HG03108 (cell line): Measurements from ENCODE around the gene ATP9A.
"Not testable (repeated sequence)": the region's sequence is repeated elsewhere in the genome, so short reads cannot be mapped to it uniquely, and the experiment has no call there.

Experiments used
- ATAC-seq: cut with Tn5 transposase; IDR thresholded peaks from one replicate; pipeline ENCODE4 v1.9.1; 2021; ENCODE audit warnings: moderate library complexity; ENCODE audit not compliant: unreplicated experiment

The ATP9A gene

GRCh38 chr20:51695574-51696303, 72.5 kb downstream of the ATP9A start:
- no peak for ATAC-seq

GRCh38 chr20:51692806-51693400, 75.3 kb downstream of the ATP9A start:
- ATAC-seq = no peak

GRCh38 chr20:51691703-51692102, 76.5 kb downstream of the ATP9A start:
- no peak for ATAC-seq

GRCh38 chr20:51688600-51689244, 79.5 kb downstream of the ATP9A start:
- no peak for ATAC-seq

- ATAC-seq = no peak
These were observed 80.6 kb downstream of the ATP9A start for GRCh38 chr20:51687630-51688029.

GRCh38 chr20:51687108-51687507, 81.1 kb downstream of the ATP9A start:
- ATAC-seq = no peak

GRCh38 chr20:51685494-51685893, 82.7 kb downstream of the ATP9A start:
- not testable (repeated sequence) for ATAC-seq

GRCh38 chr20:51680067-51680749, 88.0 kb downstream of the ATP9A start:
- no peak for ATAC-seq

- no peak for ATAC-seq
These were observed 88.8 kb downstream of the ATP9A start for GRCh38 chr20:51679254-51679921.

- ATAC-seq = no peak
These were observed 90.0 kb downstream of the ATP9A start for GRCh38 chr20:51678026-51678697.

- no peak for ATAC-seq
These were observed 99.2 kb downstream of the ATP9A start for GRCh38 chr20:51668947-51669346.

GRCh38 chr20:51668515-51668914, 99.7 kb downstream of the ATP9A start:
- ATAC-seq = no peak

- no peak for ATAC-seq
These were observed 100.7 kb downstream of the ATP9A start for GRCh38 chr20:51667491-51667890.

GRCh38 chr20:51667002-51667408, 101.2 kb downstream of the ATP9A start:
- no peak for ATAC-seq

GRCh38 chr20:51666126-51666525, 102.1 kb downstream of the ATP9A start:
- no peak for ATAC-seq

- no peak for ATAC-seq
These were observed 102.6 kb downstream of the ATP9A start for GRCh38 chr20:51665543-51666118.

- ATAC-seq = no peak
These were observed 106.5 kb downstream of the ATP9A start for GRCh38 chr20:51661609-51662178.

- ATAC-seq = no peak
These were observed 107.2 kb downstream of the ATP9A start for GRCh38 chr20:51660672-51661608.
